GM11168 (cell line): Measurements from ENCODE around the gene CARD9.
"Not testable (repeated sequence)": the region's sequence is repeated elsewhere in the genome, so short reads cannot be mapped to it uniquely, and the experiment has no call there.

ENCODE experiments used
- in situ Hi-C: fragments of 300-500 bp; cut with MboI; formaldehyde crosslinking; loops from one replicate; pipeline ENCODE4 v1.12.0; 2022; ENCODE audit warnings: low sequenced_read_pairs; ENCODE audit not compliant: unreplicated experiment

The CARD9 gene

GRCh38 chr9:136352682-136353081 lies 20.8 kb downstream of the CARD9 start:
- in situ Hi-C loops, result no loop called here

- in situ Hi-C loops, result not testable (repeated sequence)
Observed at GRCh38 chr9:136351868-136352267, 21.6 kb downstream of the CARD9 start.

GRCh38 chr9:136351252-136351800 lies 22.1 kb downstream of the CARD9 start:
- in situ Hi-C loops, result no loop called here

GRCh38 chr9:136349546-136349945 lies 23.9 kb downstream of the CARD9 start:
- in situ Hi-C loops, result no loop called here

GRCh38 chr9:136348691-136349090 lies 24.8 kb downstream of the CARD9 start:
- in situ Hi-C loops, result no loop called here

- in situ Hi-C loops, result no loop called here
Observed at GRCh38 chr9:136347472-136348256, 25.8 kb downstream of the CARD9 start.

- in situ Hi-C loops, result no loop called here
Observed at GRCh38 chr9:136346927-136347465, 26.5 kb downstream of the CARD9 start.

GRCh38 chr9:136346157-136346481 lies 27.4 kb downstream of the CARD9 start:
- in situ Hi-C loops, result no loop called here

- in situ Hi-C loops, result no loop called here
Observed at GRCh38 chr9:136345281-136346156, 27.9 kb downstream of the CARD9 start.

- in situ Hi-C loops, result no loop called here
Observed at GRCh38 chr9:136344544-136345280, 28.8 kb downstream of the CARD9 start.

GRCh38 chr9:136343884-136344269 lies 29.6 kb downstream of the CARD9 start:
- in situ Hi-C loops, result no loop called here

- in situ Hi-C loops, result no loop called here
Observed at GRCh38 chr9:136343121-136343883, 30.2 kb downstream of the CARD9 start.

GRCh38 chr9:136342181-136343120 lies 31.0 kb downstream of the CARD9 start:
- in situ Hi-C loops, result no loop called here

GRCh38 chr9:136341769-136342168 lies 31.7 kb downstream of the CARD9 start:
- in situ Hi-C loops, result no loop called here

- in situ Hi-C loops, result no loop called here
Observed at GRCh38 chr9:136341042-136341655, 32.3 kb downstream of the CARD9 start.

GRCh38 chr9:136340356-136341041 lies 33.0 kb downstream of the CARD9 start:
- in situ Hi-C loops, result no loop called here

- in situ Hi-C loops, result no loop called here
Observed at GRCh38 chr9:136339958-136340310, 33.5 kb downstream of the CARD9 start.
